ENCODE results near the gene BAZ2B.

BAZ2B gene

GRCh38 chr2:159623436-159623835 is 7.1 kb upstream of the BAZ2B start:
- TF ChIP-seq EZH2 (optimal IDR thresholded peaks at IDR 0.05; ENCODE audit: low read depth, low read length) (no peak), EZH2phosphoT487 (IDR thresholded peaks at IDR 0.05; ENCODE audit: low read length) (no peak), CTCF (IDR thresholded peaks at IDR 0.05; ENCODE audit: low read length) (no peak)
- Histone ChIP-seq H3K4me2 (ENCODE audit: low read depth, low read length) (no peak overlapping the region), H3K9me3 (replicated peaks; ENCODE audit: insufficient read depth, low read length) (no peaks in the 10 kb centered on the region), H3K9ac (ENCODE audit: low read length) (no peak overlapping the region), H3K9me2 (replicated peaks; ENCODE audit: insufficient read depth, low read length) (no peaks in the 10 kb centered on the region), H4K20me1 (ENCODE audit: insufficient read depth, low read length) (no peaks in the 10 kb centered on the region), H2AFZ (ENCODE audit: low read length) (no peak overlapping the region), H3K36me3 (replicated peaks; ENCODE audit: insufficient read depth, low read length) (no peaks in the 10 kb centered on the region), H3F3A (ENCODE audit: insufficient read depth, low read length) (no peaks in the 10 kb centered on the region), H3K4me3 (ENCODE audit: low read length) (no peak overlapping the region), H3K27me3 (replicated peaks; ENCODE audit: insufficient read depth, low read length) (no peaks in the 10 kb centered on the region), H3K4me1 (ENCODE audit: low read length) (no peaks in the 10 kb centered on the region), H3K27ac (ENCODE audit: low read length) (no peak overlapping the region), H3K79me2 (ENCODE audit: low read length) (no peaks in the 10 kb centered on the region)
- no peak for DNase-seq

- no peak overlapping the region for H3K27ac ChIP-seq (ENCODE audit: low read length)
- no peaks in the 10 kb centered on the region for H3K27me3 ChIP-seq (replicated peaks; ENCODE audit: insufficient read depth, low read length)
- no peaks in the 10 kb centered on the region for H4K20me1 ChIP-seq (ENCODE audit: insufficient read depth, low read length)
- H3K4me2 ChIP-seq (ENCODE audit: low read depth, low read length): no peak overlapping the region
- H2AFZ ChIP-seq (ENCODE audit: low read length): no peak overlapping the region
- no peak for TF ChIP-seq EZH2phosphoT487 (IDR thresholded peaks at IDR 0.05; ENCODE audit: low read length)
- TF ChIP-seq EZH2 (optimal IDR thresholded peaks at IDR 0.05; ENCODE audit: low read depth, low read length): no peak
- DNase-seq: no peak
- no peaks in the 10 kb centered on the region for H3K36me3 ChIP-seq (replicated peaks; ENCODE audit: insufficient read depth, low read length)
- H3K4me3 ChIP-seq (ENCODE audit: low read length): no peak overlapping the region
- H3K9ac ChIP-seq (ENCODE audit: low read length): no peak overlapping the region
- H3K4me1 ChIP-seq (ENCODE audit: low read length): no peaks in the 10 kb centered on the region
- no peaks in the 10 kb centered on the region for H3K79me2 ChIP-seq (ENCODE audit: low read length)
- H3K9me3 ChIP-seq (replicated peaks; ENCODE audit: insufficient read depth, low read length): no peaks in the 10 kb centered on the region
- H3F3A ChIP-seq (ENCODE audit: insufficient read depth, low read length): no peaks in the 10 kb centered on the region
- no peaks in the 10 kb centered on the region for H3K9me2 ChIP-seq (replicated peaks; ENCODE audit: insufficient read depth, low read length)
These were observed 6.6 kb upstream of the BAZ2B start for GRCh38 chr2:159622966-159623365.

GRCh38 chr2:159620796-159621195 is 4.4 kb upstream of the BAZ2B start:
- Histone ChIP-seq H3F3A (ENCODE audit: insufficient read depth, low read length) (peaks cover 8% of the 10 kb centered on the region; the same call in 1 of the 2 replicates), H3K9me3 (replicated peaks; ENCODE audit: insufficient read depth, low read length) (no peaks in the 10 kb centered on the region), H3K4me2 (ENCODE audit: low read depth, low read length) (no peak overlapping the region), H3K9me2 (replicated peaks; ENCODE audit: insufficient read depth, low read length) (no peaks in the 10 kb centered on the region), H2AFZ (ENCODE audit: low read length) (no peak overlapping the region), H3K4me3 (ENCODE audit: low read length) (no peak overlapping the region), H3K36me3 (replicated peaks; ENCODE audit: insufficient read depth, low read length) (no peaks in the 10 kb centered on the region), H4K20me1 (ENCODE audit: insufficient read depth, low read length) (no peaks in the 10 kb centered on the region), H3K27me3 (replicated peaks; ENCODE audit: insufficient read depth, low read length) (no peaks in the 10 kb centered on the region), H3K27ac (ENCODE audit: low read length) (no peak overlapping the region), H3K79me2 (ENCODE audit: low read length) (no peaks in the 10 kb centered on the region), H3K4me1 (ENCODE audit: low read length) (no peaks in the 10 kb centered on the region), H3K9ac (ENCODE audit: low read length) (no peak overlapping the region)
- TF ChIP-seq EZH2phosphoT487 (IDR thresholded peaks at IDR 0.05; ENCODE audit: low read length): no peak
- TF ChIP-seq EZH2 (optimal IDR thresholded peaks at IDR 0.05; ENCODE audit: low read depth, low read length): no peak
- no peak for TF ChIP-seq CTCF (IDR thresholded peaks at IDR 0.05; ENCODE audit: low read length)
- no peak for DNase-seq

- no peak overlapping the region for H3K27ac ChIP-seq (ENCODE audit: low read length)
- peaks cover 9% of the 10 kb centered on the region for H3K79me2 ChIP-seq (ENCODE audit: low read length)
- peaks cover 3% of the 10 kb centered on the region; the same call in 1 of the 2 replicates for H3K4me1 ChIP-seq (ENCODE audit: low read length)
- H3K4me2 ChIP-seq (ENCODE audit: low read depth, low read length): no peak overlapping the region
- H3F3A ChIP-seq (ENCODE audit: insufficient read depth, low read length): peaks cover 21% of the 10 kb centered on the region
- TF ChIP-seq EZH2phosphoT487 (IDR thresholded peaks at IDR 0.05; ENCODE audit: low read length) (no peak), EZH2 (optimal IDR thresholded peaks at IDR 0.05; ENCODE audit: low read depth, low read length) (no peak), CTCF (IDR thresholded peaks at IDR 0.05; ENCODE audit: low read length) (no peak)
- H3K27me3 ChIP-seq (replicated peaks; ENCODE audit: insufficient read depth, low read length): no peaks in the 10 kb centered on the region
- no peak overlapping the region for H3K9ac ChIP-seq (ENCODE audit: low read length)
- H3K4me3 ChIP-seq (ENCODE audit: low read length): no peak overlapping the region
- H3K9me3 ChIP-seq (replicated peaks; ENCODE audit: insufficient read depth, low read length): no peaks in the 10 kb centered on the region
- no peaks in the 10 kb centered on the region for H3K36me3 ChIP-seq (replicated peaks; ENCODE audit: insufficient read depth, low read length)
- no peak for DNase-seq
- H4K20me1 ChIP-seq (ENCODE audit: insufficient read depth, low read length): no peaks in the 10 kb centered on the region
- H3K9me2 ChIP-seq (replicated peaks; ENCODE audit: insufficient read depth, low read length): no peaks in the 10 kb centered on the region
- no peak overlapping the region for H2AFZ ChIP-seq (ENCODE audit: low read length)
These were observed 1.3 kb upstream of the BAZ2B start for GRCh38 chr2:159617646-159618045.

Measured in MM.1S (cell line).